ENCODE measurements around the gene TRIM17. TPM values are rescaled to one million over a fixed set of nuclear protein-coding genes. Genes with fewer than 3 reads are reported as not detected.
A peak's percentile ranks its signal among the peaks of the same experiment; 100 is the strongest.

Gene TRIM17
- polyA plus RNA-seq, 4 donors: 0.48 to 0.59 TPM; not detected in 2

DNA sequence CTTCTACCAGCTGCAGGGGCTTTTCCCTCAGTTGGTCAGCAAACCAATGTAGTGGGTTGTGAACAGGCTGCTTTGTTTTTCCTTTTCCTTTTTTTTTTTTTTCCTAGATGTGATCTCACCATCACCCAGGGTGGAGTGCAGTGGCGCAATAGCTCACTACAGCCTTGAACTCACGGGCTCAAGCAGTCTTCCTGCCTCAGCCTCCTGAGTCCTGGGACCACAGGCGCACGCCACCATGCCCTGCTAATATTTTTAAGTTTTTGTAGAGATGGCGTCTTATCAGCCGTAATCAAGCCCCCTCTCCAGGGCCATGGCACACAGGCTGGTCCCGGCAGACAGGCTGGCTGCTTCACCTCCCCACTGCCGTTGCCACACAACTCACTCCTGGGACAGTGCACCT is 6.6 kb downstream of the TRIM17 start:
- Histone ChIP-seq H3K9me3 (ENCODE audit: control insufficient read depth in 2 of 2, insufficient read depth in 1 of 2, low read depth in 1 of 2, low read length in 1 of 2) (no peaks in the 10 kb centered on the region), H3K36me3 (ENCODE audit: control insufficient read depth in 3 of 3, insufficient read depth in 2 of 3, low read depth in 1 of 3, low read length in 3 of 3) (peaks cover 0 to 15% (median 2%) of the 10 kb centered on the region in 3 donors), H3K27ac (ENCODE audit: low read depth in 1 of 3, low read length in 2 of 3) (no peak overlapping the region), H3K4me3 (ENCODE audit: low read depth in 1 of 3, low read length in 3 of 3) (no peak overlapping the region), H3K27me3 (ENCODE audit: control insufficient read depth in 3 of 3, insufficient read depth in 3 of 3, low read length in 3 of 3) (peaks cover 0 to 5% (median 0%) of the 10 kb centered on the region in 3 donors), H3K4me1 (ENCODE audit: control insufficient read depth in 3 of 3, insufficient read depth in 2 of 3, low read depth in 1 of 3, low read length in 2 of 3) (peaks cover 2 to 12% (median 8%) of the 10 kb centered on the region in 3 donors)
- WGBS, 3 donors: 87 to 94% (median 90%) methylated on average over 8 of the region's 8 CpGs
- FAIRE-seq (no peak), DNase-seq (no peak)

DNA sequence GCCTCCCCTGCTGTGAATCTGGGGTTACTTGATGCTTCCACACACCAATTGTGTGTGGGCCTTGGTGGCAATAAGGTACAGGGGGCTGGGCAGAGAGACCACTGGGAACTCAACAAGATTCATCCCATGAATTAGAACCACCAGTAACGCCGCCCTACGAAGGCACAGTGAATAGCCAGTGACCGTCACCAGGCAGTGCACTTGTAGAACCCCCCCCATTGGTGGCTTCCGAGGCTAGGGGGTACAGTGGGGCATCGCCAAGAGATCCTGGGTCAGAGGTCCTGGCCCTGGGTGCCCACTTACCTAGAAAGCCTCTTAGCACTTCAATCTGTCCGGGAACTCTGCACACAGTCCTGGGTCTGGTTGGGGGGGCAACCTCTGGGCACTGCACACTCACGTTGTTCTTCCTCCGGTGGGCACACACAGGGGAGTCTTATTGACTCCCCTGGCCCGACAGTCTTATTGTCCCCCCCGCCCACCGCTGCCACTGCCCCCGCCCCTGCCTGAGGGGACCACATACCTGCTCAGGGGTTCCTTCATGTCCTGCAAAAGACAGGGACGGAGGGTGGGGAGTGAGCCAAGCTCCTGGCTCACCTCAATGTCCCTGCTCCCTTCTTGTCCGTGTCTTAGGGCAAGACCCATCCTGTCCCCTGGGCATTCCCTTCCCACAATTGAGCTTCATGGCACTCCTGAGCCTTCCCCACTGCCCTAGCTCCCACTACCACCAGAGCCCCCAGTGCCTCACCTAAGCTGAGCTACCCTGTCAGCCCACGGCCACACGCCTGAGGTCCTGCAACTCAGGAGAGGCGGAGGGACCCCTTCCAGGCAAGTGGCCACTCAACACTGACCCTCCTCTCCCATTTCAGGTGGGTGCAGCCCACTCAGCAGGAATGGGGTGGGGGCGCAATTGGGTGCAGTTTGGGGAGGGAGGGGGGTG is 7.5 kb downstream of the TRIM17 start:
- no peak overlapping the region for H3K4me3 ChIP-seq (ENCODE audit: low read depth in 1 of 3, low read length in 3 of 3)
- no peaks in the 10 kb centered on the region for H3K9me3 ChIP-seq (ENCODE audit: control insufficient read depth in 2 of 2, insufficient read depth in 1 of 2, low read depth in 1 of 2, low read length in 1 of 2)
- FAIRE-seq (no peak), DNase-seq (no peak)
- no peak overlapping the region for H3K27ac ChIP-seq (ENCODE audit: low read depth in 1 of 3, low read length in 2 of 3)
- H3K4me1 ChIP-seq (ENCODE audit: control insufficient read depth in 3 of 3, insufficient read depth in 2 of 3, low read depth in 1 of 3, low read length in 2 of 3): peaks cover 4 to 15% (median 13%) of the 10 kb centered on the region in 3 donors
- WGBS, 3 donors: 90 to 94% (median 93%) methylated on average over 19 of the region's 19 CpGs
- peaks cover 0 to 16% (median 2%) of the 10 kb centered on the region in 3 donors for H3K36me3 ChIP-seq (ENCODE audit: control insufficient read depth in 3 of 3, insufficient read depth in 2 of 3, low read depth in 1 of 3, low read length in 3 of 3)
- no peaks in the 10 kb centered on the region for H3K27me3 ChIP-seq (ENCODE audit: control insufficient read depth in 3 of 3, insufficient read depth in 3 of 3, low read length in 3 of 3)

DNA sequence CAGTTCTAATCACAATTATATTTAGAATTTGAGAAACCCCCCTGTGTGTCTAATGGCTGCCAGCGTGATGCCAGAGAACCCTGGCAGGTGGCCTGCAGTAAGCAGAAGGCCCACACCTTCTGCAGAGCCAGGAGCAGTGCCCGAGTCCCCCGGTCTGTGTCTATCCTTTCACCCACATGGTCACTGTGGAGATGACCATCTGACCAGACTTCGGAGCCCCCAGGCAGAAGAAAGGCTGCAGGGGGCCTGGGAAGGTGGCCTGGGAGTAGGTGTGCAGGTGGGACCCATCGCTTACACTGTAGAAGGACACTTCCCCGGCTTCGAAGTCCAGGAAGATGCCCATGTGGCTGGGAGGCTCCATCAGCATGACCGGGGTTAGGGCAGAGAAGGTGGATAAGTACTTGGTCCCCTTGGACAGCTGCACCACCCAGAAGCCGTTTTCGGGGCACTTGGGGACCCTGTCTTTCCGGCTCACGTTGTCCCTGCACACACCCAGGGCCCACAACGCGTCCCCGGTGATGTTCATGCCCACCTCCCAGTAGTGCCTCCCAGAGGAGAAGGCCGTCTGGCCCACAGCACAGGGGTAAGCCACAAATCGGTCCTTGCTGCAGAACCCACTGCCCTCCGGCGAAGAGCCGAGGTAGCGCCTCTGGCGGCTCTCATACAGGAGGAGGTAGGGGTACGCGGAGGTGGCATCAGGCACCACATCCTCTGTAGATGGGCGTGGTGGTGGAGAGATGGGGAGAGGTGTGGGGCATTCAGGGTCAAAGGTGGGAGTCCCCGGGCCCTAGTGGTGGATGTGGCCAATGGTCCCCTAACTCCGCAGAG is 8.4 kb downstream of the TRIM17 start:
- WGBS, 3 donors: 93 to 95% (median 94%) methylated on average over 27 of the region's 27 CpGs
- peaks cover 0 to 23% (median 2%) of the 10 kb centered on the region in 3 donors for H3K36me3 ChIP-seq (ENCODE audit: control insufficient read depth in 3 of 3, insufficient read depth in 2 of 3, low read depth in 1 of 3, low read length in 3 of 3)
- no peak overlapping the region for H3K27ac ChIP-seq (ENCODE audit: low read depth in 1 of 3, low read length in 2 of 3)
- DNase-seq (no peak), FAIRE-seq (no peak)
- no peaks in the 10 kb centered on the region for H3K27me3 ChIP-seq (ENCODE audit: control insufficient read depth in 3 of 3, insufficient read depth in 3 of 3, low read length in 3 of 3)
- H3K4me3 ChIP-seq (ENCODE audit: low read depth in 1 of 3, low read length in 3 of 3): no peak overlapping the region
- H3K9me3 ChIP-seq (ENCODE audit: control insufficient read depth in 2 of 2, insufficient read depth in 1 of 2, low read depth in 1 of 2, low read length in 1 of 2): no peaks in the 10 kb centered on the region
- H3K4me1 ChIP-seq (ENCODE audit: control insufficient read depth in 3 of 3, insufficient read depth in 2 of 3, low read depth in 1 of 3, low read length in 2 of 3): peaks cover 4 to 17% (median 13%) of the 10 kb centered on the region in 3 donors

DNA sequence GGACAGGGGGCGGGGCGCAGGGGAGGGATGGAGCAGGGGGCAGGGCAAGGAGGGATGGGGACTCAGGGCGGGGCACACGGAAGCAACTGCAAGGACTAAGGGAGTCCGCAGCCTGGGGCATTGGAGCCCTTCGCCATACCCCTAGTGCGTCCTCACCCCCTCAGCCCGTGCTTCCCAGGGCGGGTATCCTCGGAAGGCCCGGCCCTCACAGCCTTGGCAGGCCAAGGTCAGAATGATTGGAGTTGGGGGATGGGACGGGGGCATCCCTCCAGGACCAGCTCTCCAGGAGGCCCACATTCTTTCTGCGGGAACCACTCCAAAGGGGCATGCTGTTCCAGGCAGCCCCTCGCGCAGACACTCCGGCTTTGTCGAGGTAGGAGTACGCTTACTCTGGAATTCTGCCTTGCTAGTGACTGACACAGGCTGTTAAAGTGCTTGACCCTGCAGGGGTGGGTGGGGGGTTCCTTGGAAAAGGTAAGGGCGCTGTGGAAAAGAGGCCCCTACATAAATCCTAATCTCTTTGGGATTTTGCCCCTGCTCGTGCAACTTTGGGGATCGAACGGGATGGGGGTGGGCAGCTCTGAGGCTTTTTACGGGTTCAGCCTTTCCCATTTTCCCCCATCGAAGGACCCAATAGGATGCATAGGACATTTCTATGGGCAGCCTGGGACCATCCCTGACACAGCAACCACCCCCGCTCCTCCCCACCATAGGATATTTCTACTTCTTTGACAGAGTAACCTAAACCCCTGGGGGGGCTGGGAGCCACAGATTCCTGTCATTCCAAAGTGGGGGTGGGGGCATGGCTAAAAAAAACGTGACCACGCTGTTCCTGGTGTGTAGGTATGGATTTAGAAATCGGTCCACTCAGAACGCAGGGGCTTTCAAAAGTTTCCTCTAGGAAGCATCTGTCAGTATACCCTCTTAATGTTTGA is 9.3 kb downstream of the TRIM17 start:
- H3K4me1 ChIP-seq (ENCODE audit: control insufficient read depth in 3 of 3, insufficient read depth in 2 of 3, low read depth in 1 of 3, low read length in 2 of 3): peaks cover 4 to 17% (median 13%) of the 10 kb centered on the region in 3 donors
- peak overlapping the region; percentile 48 to 98 (median 66) for H3K4me3 ChIP-seq (ENCODE audit: low read depth in 1 of 3, low read length in 3 of 3)
- H3K27me3 ChIP-seq (ENCODE audit: control insufficient read depth in 3 of 3, insufficient read depth in 3 of 3, low read length in 3 of 3): no peaks in the 10 kb centered on the region
- peaks cover 0 to 31% (median 2%) of the 10 kb centered on the region in 3 donors for H3K36me3 ChIP-seq (ENCODE audit: control insufficient read depth in 3 of 3, insufficient read depth in 2 of 3, low read depth in 1 of 3, low read length in 3 of 3)
- FAIRE-seq (no peak), DNase-seq (no peak)
- peak overlapping the region; percentile 56 to 80 (median 79) for H3K27ac ChIP-seq (ENCODE audit: low read depth in 1 of 3, low read length in 2 of 3)
- no peaks in the 10 kb centered on the region for H3K9me3 ChIP-seq (ENCODE audit: control insufficient read depth in 2 of 2, insufficient read depth in 1 of 2, low read depth in 1 of 2, low read length in 1 of 2)
- 22 to 33% (median 33%) methylated on average over 27 to 29 of the region's 29 CpGs for WGBS, 3 donors

DNA sequence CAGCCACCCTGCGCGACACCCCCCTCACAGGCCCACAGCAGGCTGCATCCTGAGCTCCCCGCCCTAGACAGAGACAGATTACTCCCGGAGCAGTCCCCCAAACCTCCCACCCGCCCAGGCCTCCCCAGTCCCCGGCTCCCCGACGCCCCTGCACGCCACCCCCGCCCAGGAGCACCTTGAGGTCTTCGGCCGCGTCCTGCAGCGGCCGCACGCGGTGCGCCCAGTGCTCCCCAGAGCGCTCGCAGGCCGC is 10.8 kb downstream of the TRIM17 start:
- Histone ChIP-seq H3K27ac (ENCODE audit: low read depth in 1 of 3, low read length in 2 of 3) (peak overlapping the region in 2 of 3 donors; percentile 90 to 91), H3K36me3 (ENCODE audit: control insufficient read depth in 3 of 3, insufficient read depth in 2 of 3, low read depth in 1 of 3, low read length in 3 of 3) (peaks cover 0 to 42% (median 1%) of the 10 kb centered on the region in 3 donors), H3K9me3 (ENCODE audit: control insufficient read depth in 2 of 2, insufficient read depth in 1 of 2, low read depth in 1 of 2, low read length in 1 of 2) (no peaks in the 10 kb centered on the region), H3K4me3 (ENCODE audit: low read depth in 1 of 3, low read length in 3 of 3) (peak overlapping the region; percentile 66 to 98 (median 96)), H3K4me1 (ENCODE audit: control insufficient read depth in 3 of 3, insufficient read depth in 2 of 3, low read depth in 1 of 3, low read length in 2 of 3) (peaks cover 4 to 17% (median 13%) of the 10 kb centered on the region in 3 donors), H3K27me3 (ENCODE audit: control insufficient read depth in 3 of 3, insufficient read depth in 3 of 3, low read length in 3 of 3) (no peaks in the 10 kb centered on the region)
- no peak for FAIRE-seq
- DNase-seq: no peak
- 0 to 1% (median 1%) methylated on average over 14 to 21 of the region's 21 CpGs for WGBS, 3 donors

DNA sequence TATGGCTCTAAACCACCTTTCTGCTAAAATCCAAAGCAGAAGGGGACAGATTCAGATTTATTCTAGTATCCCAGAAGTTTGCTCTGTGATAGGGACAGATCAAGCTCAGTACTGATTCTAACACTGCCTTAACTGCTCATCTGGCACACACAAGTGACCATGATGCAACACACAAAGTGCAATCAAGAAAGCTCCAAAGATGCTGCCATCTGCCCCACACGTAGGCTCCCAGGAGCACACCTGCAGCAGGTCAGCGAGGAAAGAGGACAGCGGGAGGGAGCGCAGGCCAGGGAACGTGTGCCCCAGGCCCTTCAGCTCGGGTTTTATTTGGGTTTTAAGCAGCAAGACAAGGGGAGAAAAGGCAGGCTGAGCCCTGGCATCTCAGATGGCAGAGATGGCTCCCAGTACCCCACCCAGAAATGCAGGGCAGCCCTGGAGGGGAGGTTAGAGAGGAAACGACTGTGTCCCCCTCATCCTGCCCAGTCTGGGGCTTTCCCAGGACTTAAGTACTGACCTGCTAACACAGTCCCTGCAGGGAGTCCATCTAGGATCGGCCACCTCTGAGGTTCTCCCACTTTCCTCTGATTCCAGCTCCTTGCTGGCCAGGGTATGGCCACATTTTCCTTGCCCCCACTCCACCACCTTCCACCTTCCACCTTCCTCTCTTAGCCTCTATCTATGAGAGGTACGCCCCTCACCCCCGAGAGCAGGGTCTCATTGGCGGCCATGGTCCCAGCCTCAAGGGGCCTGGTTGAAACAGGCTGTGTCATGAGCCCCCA is 11.3 kb downstream of the TRIM17 start:
- 5 to 22% (median 13%) methylated on average over 10 to 11 of the region's 11 CpGs for WGBS, 3 donors
- DNase-seq (peak in 1 of 2 donors; percentile 28), FAIRE-seq (no peak)
- Histone ChIP-seq H3K27me3 (ENCODE audit: control insufficient read depth in 3 of 3, insufficient read depth in 3 of 3, low read length in 3 of 3) (no peaks in the 10 kb centered on the region), H3K4me3 (ENCODE audit: low read depth in 1 of 3, low read length in 3 of 3) (peak overlapping the region; percentile 66 to 98 (median 96)), H3K36me3 (ENCODE audit: control insufficient read depth in 3 of 3, insufficient read depth in 2 of 3, low read depth in 1 of 3, low read length in 3 of 3) (peaks cover 0 to 42% (median 5%) of the 10 kb centered on the region in 3 donors), H3K9me3 (ENCODE audit: control insufficient read depth in 2 of 2, insufficient read depth in 1 of 2, low read depth in 1 of 2, low read length in 1 of 2) (no peaks in the 10 kb centered on the region), H3K4me1 (ENCODE audit: control insufficient read depth in 3 of 3, insufficient read depth in 2 of 3, low read depth in 1 of 3, low read length in 2 of 3) (peaks cover 4 to 17% (median 13%) of the 10 kb centered on the region in 3 donors), H3K27ac (ENCODE audit: low read depth in 1 of 3, low read length in 2 of 3) (peak overlapping the region in 2 of 3 donors; percentile 2 to 15)

DNA sequence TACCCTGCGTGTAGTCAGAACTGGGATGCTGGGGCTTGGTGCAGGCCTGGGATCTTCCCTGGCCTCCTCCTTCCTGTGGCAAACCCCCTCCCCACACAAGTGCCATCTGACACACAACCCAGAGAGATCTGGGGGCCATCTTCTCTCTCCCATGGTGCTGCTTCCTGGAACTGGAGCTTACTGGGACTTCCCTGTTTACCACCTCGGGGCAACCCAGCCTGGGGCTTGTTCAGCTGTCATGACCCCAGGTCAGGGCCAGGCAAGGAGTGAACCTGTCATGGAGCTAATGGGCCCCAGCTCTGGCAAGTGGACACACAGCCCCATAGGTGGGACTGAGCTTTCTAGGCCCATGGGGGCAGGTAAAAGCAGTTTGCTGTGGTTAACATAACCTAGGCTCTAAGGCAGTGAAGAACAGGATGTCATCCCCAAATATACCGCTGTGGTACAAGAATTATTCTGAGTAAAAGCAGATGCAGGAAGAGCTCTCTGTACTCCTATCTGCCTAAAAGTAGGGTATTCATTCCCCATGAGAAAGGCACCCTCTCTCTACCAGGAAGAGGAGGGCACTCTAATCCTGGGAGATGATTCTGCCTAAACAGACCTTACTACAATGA is 12.4 kb downstream of the TRIM17 start:
- Histone ChIP-seq H3K4me1 (ENCODE audit: control insufficient read depth in 3 of 3, insufficient read depth in 2 of 3, low read depth in 1 of 3, low read length in 2 of 3) (peaks cover 4 to 17% (median 13%) of the 10 kb centered on the region in 3 donors), H3K9me3 (ENCODE audit: control insufficient read depth in 2 of 2, insufficient read depth in 1 of 2, low read depth in 1 of 2, low read length in 1 of 2) (no peaks in the 10 kb centered on the region), H3K27me3 (ENCODE audit: control insufficient read depth in 3 of 3, insufficient read depth in 3 of 3, low read length in 3 of 3) (no peaks in the 10 kb centered on the region), H3K36me3 (ENCODE audit: control insufficient read depth in 3 of 3, insufficient read depth in 2 of 3, low read depth in 1 of 3, low read length in 3 of 3) (peaks cover 4 to 50% (median 7%) of the 10 kb centered on the region in 3 donors), H3K4me3 (ENCODE audit: low read depth in 1 of 3, low read length in 3 of 3) (peak overlapping the region in 1 of 3 donors; percentile 98), H3K27ac (ENCODE audit: low read depth in 1 of 3, low read length in 2 of 3) (no peak overlapping the region)
- FAIRE-seq (no peak), DNase-seq (no peak)
- 56 to 69% (median 68%) methylated on average over 3 of the region's 3 CpGs for WGBS, 3 donors
